Heart left ventricle (tissue), 13 donors: ENCODE data around the gene KMT2B.

ENCODE experiments used
- CTCF ChIP-seq, 12 donors: fragments of 200-600 bp; sonication (generic) in 4 of 12; IDR thresholded peaks; one replicate each; pipeline versions ENCODE4 v1.5.0 to v1.8.0; 2018 to 2022; ENCODE audit warnings: antibody characterized with exemption in 12 of 12, mild to moderate bottlenecking in 5 of 12
- POLR2A ChIP-seq, 2 donors: fragments of 450-650 bp; IDR thresholded peaks; one replicate each; pipeline ENCODE4 v1.6.1; 2017; ENCODE audit warnings: antibody characterized with exemption in 2 of 2, mild to moderate bottlenecking in 2 of 2, moderate library complexity in 2 of 2
- donor health status: ischemic (EF 13 %, LVEDD 7.1; RV severe dilation, severe dysfunction).
- donor health status: DM: no; HTN: yes; CAD: no.
- donor health status: DM: no; HTN: no; CAD: no.
- donor health status: ischemic (EF 25% LVEDD 6.9; RV normal size, moderate dysfunction).
- donor health status: ischemic (EF 25% LVEDD 5.7; RV mildly dilated, moderate dysfunction).
- donor health status: ischemic (EF 35%, LVEDD 5.7; RV mildly dilated, moderate dysfunction).
- donor health status: nonischemic (EF 11% LVEDD 7.7; RV severe dilation, severe dysfunction).
- donor health status: DM: yes; HTN: yes; CAD: no.
- donor health status: PGD.
- donor health status: ischemic (EF 29% LVEDD 5.4; RV normal size, mild dysfunction).
- donor health status: nonischemic (EF 23%, LVEDD 6.1; RV moderate dilation, normal function).

GRCh38 chr19:35696835-35697234 lies 21.0 kb upstream of the KMT2B start:
- no peak for TF ChIP-seq POLR2A (IDR thresholded peaks at IDR 0.05)
- TF ChIP-seq CTCF (IDR thresholded peaks at IDR 0.05): no peak
